AG08395 (cell line): ENCODE results near the gene ARMC6.
A peak's percentile ranks its signal among the peaks of the same experiment; 100 is the strongest.

ENCODE experiments used
- DNase-seq: peaks from one replicate; pipeline ENCODE4 v3.0.0; 2012; ENCODE audit warnings: mixed read lengths, low spot score

The ARMC6 gene

GRCh38 chr19:19054315-19054938 lies 21.0 kb downstream of the ARMC6 start:
- DNase-seq = no peak

GRCh38 chr19:19054939-19055440 lies 21.6 kb downstream of the ARMC6 start:
- no peak for DNase-seq

DNA sequence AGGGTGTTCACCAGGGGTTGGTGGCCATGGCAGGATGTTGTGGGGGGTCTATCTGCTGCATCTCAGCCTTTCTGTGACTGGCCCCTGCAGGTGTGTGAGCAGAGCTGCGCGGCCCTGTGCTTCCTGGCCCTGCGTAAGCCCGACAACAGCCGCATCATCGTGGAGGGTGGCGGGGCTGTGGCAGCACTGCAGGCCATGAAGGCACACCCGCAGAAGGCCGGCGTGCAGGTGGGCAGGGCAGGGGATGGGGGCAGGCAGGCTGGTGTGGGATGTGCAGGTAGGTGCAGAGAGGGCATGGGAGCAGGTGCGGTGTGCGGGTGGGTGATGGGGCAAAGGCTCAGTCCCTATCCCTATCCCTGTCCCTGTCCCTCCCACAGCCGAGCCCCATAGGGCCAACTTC lies 22.3 kb downstream of the ARMC6 start:
- DNase-seq = no peak

DNA sequence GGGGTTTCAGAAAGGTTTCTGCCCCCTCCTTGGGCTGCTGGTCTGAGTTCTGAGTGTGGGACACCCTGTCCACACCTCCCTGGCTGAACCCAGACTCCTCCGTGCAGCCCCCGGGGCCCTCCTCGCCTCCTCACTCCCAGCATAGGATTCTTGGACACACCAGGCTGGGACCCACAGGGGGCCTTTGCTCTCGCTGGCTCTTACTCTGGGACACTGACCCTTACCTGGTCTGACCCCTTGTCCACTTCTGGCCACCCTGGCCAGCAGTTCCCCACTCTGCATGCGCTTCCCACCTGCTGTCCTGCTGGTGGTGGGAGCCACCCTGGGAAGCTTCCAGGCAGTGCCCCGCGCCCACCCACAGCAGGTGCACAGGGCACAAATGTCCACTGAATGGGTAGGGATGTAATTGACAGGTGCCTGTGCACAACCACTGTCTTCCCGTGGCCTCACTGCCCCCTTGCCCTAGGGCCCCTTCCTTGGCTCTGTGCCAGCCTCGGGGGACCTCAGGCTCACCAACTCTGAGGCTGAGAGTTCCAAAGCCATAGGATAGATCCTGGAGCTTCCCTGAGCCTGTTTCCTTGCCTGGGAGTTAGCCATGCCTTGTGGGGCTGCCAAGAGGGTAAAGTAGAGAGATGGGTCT lies 23.4 kb downstream of the ARMC6 start:
- DNase-seq = no peak

GRCh38 chr19:19057317-19057716 lies 23.9 kb downstream of the ARMC6 start:
- DNase-seq = no peak

DNA sequence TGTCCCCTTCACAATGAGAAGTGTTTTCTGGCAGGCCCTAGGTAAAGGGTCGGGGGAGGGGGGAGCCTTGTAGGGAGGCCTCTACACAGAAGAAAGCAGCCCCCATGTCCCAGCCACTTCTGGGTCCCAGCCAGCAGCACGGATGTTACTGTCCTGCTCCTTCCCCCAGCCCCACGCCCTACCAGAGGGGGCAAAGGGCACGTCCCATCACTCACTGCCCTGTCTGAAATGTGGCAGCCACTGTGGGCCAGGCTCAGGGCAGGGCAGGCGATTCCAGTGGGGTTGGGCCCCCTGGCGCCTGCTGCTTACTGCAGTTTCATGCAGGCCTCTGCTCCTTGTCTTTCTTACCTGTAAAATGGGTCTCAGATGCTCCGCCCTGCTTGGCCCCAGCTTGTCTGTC lies 24.3 kb downstream of the ARMC6 start:
- no peak for DNase-seq

DNA sequence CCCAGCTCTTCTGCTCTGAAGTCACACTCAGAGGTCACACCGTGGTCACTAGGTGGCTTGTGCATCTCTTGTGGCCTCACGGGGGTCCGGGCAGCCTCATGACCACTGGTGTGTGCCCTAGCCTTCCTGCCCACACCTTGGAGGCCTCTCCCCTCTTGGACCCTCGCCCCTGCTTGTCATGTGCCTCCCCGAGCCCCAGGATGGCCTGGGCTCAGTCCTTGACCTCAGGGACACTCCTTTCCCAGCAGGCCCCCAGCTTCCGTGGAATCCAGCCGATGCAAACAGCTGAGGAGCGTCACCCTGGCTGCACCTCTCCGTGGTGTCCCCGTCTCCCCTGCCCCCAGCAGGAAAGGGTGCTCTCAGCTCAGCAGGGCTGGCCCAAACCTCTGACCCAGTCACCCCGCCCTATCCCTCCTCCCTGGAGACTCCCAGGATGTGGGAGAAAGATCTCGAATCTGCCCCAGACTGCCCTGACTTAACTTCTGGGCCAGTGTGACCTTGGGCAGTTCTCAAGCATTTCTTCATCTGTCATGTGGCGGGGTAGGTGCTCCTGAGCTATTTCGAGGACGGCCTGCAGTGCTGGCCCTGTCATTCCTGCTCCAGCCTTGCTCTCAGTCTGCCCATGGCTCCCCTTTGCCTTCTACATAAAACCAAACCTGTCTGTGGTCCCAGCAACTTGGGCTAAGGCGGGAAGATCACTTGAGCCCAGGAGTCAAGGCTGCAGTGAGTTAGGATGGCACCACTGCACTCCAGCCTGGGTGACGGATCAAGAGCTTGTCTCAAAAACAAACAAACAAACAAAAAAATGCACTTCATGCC lies 25.8 kb downstream of the ARMC6 start:
- DNase-seq = no peak

DNA sequence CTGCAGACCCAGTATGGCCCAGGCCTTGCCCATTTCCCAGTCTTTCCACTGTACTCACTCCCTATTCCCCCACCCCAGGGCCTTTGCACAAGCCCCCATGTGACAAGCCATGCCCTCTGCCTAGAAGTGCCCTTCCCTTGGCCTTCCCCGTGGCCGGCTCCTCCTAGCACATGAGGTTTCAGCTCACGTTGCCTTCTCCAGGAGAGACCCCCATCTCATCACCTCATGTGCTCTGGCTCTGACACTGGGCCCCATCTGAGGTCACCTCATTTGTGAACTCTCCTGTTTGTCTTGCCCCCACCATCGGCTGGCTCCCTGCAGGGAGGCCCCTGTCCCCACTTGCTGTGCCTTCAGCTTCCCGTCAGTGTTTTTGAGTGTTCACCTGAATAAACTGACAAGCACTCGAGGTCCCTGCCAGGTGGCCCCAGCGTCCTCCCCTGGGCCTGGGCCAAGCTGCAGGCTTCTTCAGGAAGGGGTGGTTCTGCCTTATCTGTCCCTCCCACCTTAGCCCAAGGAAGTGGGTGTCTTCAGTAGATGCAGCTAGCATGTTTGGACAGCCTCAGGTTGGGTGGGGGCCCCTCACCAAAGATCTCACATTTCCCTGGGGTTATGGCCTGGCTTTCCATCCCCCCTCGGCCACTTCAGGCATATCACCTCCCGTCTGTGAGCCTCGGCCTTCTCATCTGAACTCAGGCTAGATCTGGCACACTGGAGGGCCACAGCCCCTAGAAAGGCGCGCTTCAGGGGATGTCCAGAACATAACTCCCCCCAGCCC lies 26.6 kb downstream of the ARMC6 start:
- DNase-seq = no peak

- no peak for DNase-seq
These were observed 28.1 kb downstream of the ARMC6 start for GRCh38 chr19:19061506-19061905.

GRCh38 chr19:19062454-19063182 lies 29.2 kb downstream of the ARMC6 start:
- DNase-seq = peak; percentile 26

DNA sequence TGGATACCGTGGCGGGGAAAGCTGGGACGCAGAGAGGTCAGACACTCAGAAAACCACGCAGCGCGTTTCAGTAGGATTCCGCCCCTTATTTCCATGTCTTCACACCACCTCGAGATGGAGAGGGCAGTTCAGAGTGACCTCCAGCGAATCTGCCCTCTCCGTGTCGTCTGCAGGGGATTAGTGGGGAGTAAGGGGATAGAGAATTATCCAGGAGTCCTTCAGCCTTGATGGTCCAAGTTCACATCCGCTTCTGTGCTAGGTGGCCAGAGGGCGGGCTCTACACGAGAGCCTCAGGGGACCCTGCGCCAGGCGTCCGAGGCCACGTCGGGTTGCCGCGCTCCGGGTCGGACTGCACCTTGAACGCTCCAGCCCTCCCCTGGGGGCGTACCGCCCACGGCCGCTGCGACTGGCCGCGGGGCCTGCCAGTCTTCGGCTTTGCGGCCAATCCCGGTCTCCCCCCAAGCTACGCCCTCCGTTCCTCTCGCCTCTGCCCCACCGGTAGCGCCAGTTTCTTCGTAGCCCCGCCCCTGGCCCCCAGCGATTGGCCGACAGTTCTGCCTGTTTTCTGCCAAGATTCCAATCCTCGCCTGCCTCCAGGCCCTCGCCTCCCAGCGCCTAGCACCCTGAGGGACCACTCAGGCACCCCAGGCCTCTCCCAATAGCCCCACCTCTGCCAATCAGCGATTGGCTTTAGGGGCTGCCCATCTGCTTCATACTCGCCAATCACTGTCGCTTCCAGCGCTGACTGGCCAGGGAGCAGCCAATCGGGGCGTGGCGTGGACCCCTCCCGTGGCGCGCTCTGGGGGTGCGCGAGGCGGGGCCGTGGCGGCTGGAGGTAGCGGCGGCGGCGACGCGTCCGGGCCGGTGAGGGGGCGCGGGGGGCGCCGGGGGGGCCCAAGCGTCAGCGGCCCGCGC lies 30.0 kb downstream of the ARMC6 start, which contains the start of gene SLC25A42:
TSS of gene SLC25A42 (plus strand) at position 812 of the 915 bp plus-strand sequence. CDS start 32,131 bp downstream, outside the sequence.
- DNase-seq = peak; percentile 100

GRCh38 chr19:19064098-19064722 lies 30.8 kb downstream of the ARMC6 start:
- no peak for DNase-seq

- DNase-seq = peak; percentile 6
These were observed 31.7 kb downstream of the ARMC6 start for GRCh38 chr19:19064811-19065745.

DNA sequence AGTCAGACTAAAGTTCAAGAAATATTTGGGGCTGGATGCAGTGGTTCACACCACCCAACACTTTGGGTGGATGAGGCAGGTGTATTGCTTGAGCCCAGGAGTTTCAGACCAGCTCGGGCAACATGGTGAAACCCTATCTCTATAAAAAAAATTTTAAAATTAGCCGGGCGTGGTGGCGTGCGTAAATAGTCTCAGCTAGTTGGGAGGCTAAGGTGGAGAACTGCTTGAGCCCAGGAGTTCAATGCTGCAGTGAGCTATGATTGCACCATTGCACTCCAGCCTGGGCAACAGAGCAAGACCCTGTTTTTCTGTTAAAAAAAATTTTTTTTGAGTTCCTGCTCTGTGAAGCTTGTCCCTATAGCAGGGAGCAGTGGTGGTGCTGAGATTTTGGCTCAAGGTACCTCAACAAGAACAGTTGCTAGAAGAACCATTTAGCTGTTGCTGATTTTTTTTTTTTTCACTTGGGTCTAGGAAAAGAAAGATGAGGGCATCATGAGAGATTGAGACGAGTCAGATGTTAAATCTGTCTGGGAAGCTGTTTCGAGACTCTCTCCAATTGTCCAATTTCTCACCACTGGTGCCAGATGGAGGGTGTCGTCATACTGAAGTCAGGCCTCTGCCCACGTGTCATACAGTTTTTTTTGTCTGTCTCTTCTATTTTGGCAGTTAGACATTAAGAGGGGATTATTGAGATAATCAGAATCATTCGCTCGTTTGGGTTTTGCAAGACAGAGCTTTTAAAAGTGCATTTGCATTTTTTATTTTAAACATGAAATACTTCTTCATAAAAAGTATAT lies 34.1 kb downstream of the ARMC6 start:
- peak; percentile 48 for DNase-seq

DNA sequence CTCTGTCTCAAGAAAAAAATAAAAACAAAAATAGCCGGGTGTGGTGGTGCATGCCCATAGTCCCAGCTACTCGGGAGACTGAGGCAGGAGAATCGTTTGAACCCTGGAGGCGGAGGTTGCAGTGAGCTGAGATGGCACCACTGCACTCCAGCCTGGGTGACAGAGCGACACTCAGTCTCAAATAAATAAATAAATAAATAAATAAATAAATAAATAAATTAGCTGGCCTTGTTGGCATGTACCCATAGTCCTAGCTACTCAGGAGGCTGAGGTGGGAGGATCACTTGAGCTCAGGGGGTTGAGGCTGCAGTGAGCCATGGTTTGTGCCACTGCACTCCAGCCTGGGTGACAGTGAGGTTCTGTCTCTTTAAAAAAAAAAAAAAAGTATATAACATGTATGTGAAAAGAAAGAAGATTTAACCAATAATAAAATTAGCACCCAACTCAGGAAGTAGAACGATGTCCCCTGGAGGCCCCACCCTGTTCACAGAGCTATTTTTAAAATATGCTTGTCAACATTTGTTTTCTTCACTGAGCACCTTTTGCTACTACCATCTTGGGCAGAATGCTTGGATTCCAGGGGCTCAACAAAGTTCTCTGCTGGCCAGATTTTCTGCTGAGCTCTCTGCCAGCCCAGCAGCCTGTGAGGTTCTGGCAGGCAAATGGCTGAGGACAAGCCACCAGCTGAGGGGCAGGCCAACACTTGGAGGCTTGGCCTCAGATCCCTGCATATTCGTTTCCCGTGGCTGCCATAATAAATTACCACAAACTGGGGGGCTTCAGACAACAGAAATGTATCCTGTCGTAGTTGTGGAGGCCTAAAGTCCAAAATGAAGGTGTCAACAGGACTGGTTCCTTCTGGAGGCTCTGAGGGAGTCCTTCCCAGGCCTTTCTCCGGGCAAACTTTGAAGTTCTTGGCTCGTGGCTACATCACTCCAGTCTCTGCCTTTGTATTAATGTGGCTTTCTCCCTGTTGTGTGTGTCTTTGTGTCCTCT lies 35.6 kb downstream of the ARMC6 start:
- DNase-seq = no peak

DNA sequence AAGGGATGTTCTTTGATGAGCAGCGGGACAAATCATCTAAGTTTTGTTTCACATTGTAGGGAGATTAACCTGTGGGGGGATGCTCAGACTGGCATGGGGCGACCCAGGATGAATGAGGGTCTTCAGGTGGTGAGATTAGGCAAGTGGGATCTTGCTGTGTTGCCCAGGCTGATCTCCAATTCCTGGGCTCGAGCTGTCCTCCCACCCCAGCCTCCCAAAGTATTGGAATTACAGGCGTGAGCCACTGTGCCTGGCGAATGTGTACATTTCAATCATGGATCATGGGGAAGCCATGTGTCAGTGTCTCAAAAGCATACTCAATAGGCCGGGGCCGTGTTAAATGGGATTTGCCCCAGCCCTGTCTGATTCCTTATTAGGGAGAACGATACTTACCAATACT lies 38.5 kb downstream of the ARMC6 start:
- no peak for DNase-seq
